Astrocyte (in vitro differentiated cells and primary cell): ENCODE results near the gene LIPC. TPM values are rescaled to one million over a fixed set of nuclear protein-coding genes. Genes with fewer than 3 reads are reported as not detected.

ENCODE experiments used
- DNase-seq: peaks from one replicate; pipeline ENCODE4 v3.0.0-alpha.2; 2010; ENCODE audit warnings: low read depth
- FAIRE-seq: peaks from 2 replicates; lab custom pipeline; 2011; peaks lifted over from hg19 to GRCh38; lab: Jason Lieb, UNC
- H2AFZ ChIP-seq: 2 replicates; pipeline ENCODE4 v1.6.0; 2012; ENCODE audit warnings: low read depth, low read length, inconsistent platforms
- H3K27ac ChIP-seq: 2 replicates; pipeline ENCODE4 v1.5.1; 2011; ENCODE audit warnings: low read depth, low read length, inconsistent platforms
- H3K27me3 ChIP-seq: 2 replicates; pipeline ENCODE4 v1.6.0; 2011; ENCODE audit warnings: low read length, inconsistent platforms; ENCODE audit not compliant: insufficient read depth
- H3K36me3 ChIP-seq: 2 replicates; pipeline ENCODE4 v1.5.1; 2011; ENCODE audit warnings: low read length, inconsistent platforms; ENCODE audit not compliant: insufficient read depth
- H3K4me1 ChIP-seq: 2 replicates; pipeline ENCODE4 v1.5.1; 2011; ENCODE audit warnings: low read length, inconsistent platforms; ENCODE audit not compliant: insufficient read depth
- H3K4me2 ChIP-seq: 2 replicates; pipeline ENCODE4 v1.6.0; 2012; ENCODE audit warnings: low read length, inconsistent platforms
- H3K4me3 ChIP-seq: 2 replicates; pipeline ENCODE4 v1.5.1; 2011; ENCODE audit warnings: low read depth, mild to moderate bottlenecking, low read length, inconsistent platforms; ENCODE audit not compliant: insufficient read depth
- H3K79me2 ChIP-seq: 2 replicates; pipeline ENCODE4 v1.6.0; 2012; ENCODE audit warnings: mild to moderate bottlenecking, low read length, inconsistent platforms; ENCODE audit not compliant: insufficient read depth
- H3K9ac ChIP-seq: 2 replicates; pipeline ENCODE4 v1.6.0; 2012; ENCODE audit warnings: mild to moderate bottlenecking, low read length, inconsistent platforms
- H3K9me3 ChIP-seq: 2 replicates; pipeline ENCODE4 v1.5.1; 2012; ENCODE audit warnings: low read depth, mild to moderate bottlenecking, low read length, inconsistent platforms; ENCODE audit not compliant: insufficient read depth
- H4K20me1 ChIP-seq: 2 replicates; pipeline ENCODE4 v1.6.0; 2012; ENCODE audit warnings: low read length, inconsistent platforms; ENCODE audit not compliant: insufficient read depth
- H3K27ac Mint-ChIP-seq: one replicate; pipeline ENCODE4 v1.8.0; 2021; ENCODE audit warnings: mild to moderate bottlenecking, mixed read lengths; ENCODE audit not compliant: unreplicated experiment
- H3K27me3 Mint-ChIP-seq: one replicate; pipeline ENCODE4 v1.8.0; 2021; ENCODE audit warnings: low read depth, mixed read lengths; ENCODE audit not compliant: unreplicated experiment
- H3K36me3 Mint-ChIP-seq: one replicate; pipeline ENCODE4 v1.8.0; 2021; ENCODE audit warnings: low read depth, mixed read lengths; ENCODE audit not compliant: unreplicated experiment
- H3K4me1 Mint-ChIP-seq: one replicate; pipeline ENCODE4 v1.8.0; 2021; ENCODE audit warnings: low read depth, mixed read lengths; ENCODE audit not compliant: unreplicated experiment
- H3K4me3 Mint-ChIP-seq: one replicate; pipeline ENCODE4 v1.8.0; 2021; ENCODE audit warnings: mild to moderate bottlenecking, moderate library complexity, mixed read lengths; ENCODE audit not compliant: unreplicated experiment
- H3K9me3 Mint-ChIP-seq: one replicate; pipeline ENCODE4 v1.8.0; 2021; ENCODE audit warnings: mild to moderate bottlenecking, mixed read lengths; ENCODE audit not compliant: unreplicated experiment
- CTCF ChIP-seq: IDR thresholded peaks from 2 replicates; pipeline ENCODE4 v1.5.1; 2011; ENCODE audit warnings: low read depth, mild to moderate bottlenecking, inconsistent platforms, low read length, moderate library complexity; ENCODE audit not compliant: insufficient read depth
- EZH2 ChIP-seq: IDR thresholded peaks from 2 replicates; pipeline ENCODE4 v1.6.1; 2012; ENCODE audit warnings: mild to moderate bottlenecking, low read length, inconsistent platforms; ENCODE audit not compliant: insufficient read depth
- total RNA-seq: library from RNA; stranded (reverse); gene quantifications from 2 replicates; pipeline ENCODE4 v1.2.1, GENCODE V29; 2021

Gene LIPC
- total RNA-seq, 1 donor from 2014 or later: not detected

- no peaks in the 10 kb centered on the region for H3K4me1 ChIP-seq
- H4K20me1 ChIP-seq: no peaks in the 10 kb centered on the region
- H3K27ac Mint-ChIP-seq: no peak overlapping the region
- no peak overlapping the region for H3K4me3 Mint-ChIP-seq
- no peaks in the 10 kb centered on the region for H3K9me3 ChIP-seq
- no peak overlapping the region for H3K4me2 ChIP-seq
- H3K36me3 Mint-ChIP-seq: no peaks in the 10 kb centered on the region
- H3K4me1 Mint-ChIP-seq: no peaks in the 10 kb centered on the region
- H3K36me3 ChIP-seq: no peaks in the 10 kb centered on the region
- H3K9ac ChIP-seq: no peak overlapping the region
- H3K27me3 ChIP-seq: no peaks in the 10 kb centered on the region
- DNase-seq (no peak), FAIRE-seq (peak; percentile 50)
- no peaks in the 10 kb centered on the region for H3K79me2 ChIP-seq
- H2AFZ ChIP-seq: no peak overlapping the region
- peaks cover 3% of the 10 kb centered on the region for H3K9me3 Mint-ChIP-seq
- H3K27me3 Mint-ChIP-seq: peaks cover 8% of the 10 kb centered on the region
- H3K27ac ChIP-seq: no peak overlapping the region
- no peak overlapping the region for H3K4me3 ChIP-seq
- TF ChIP-seq CTCF (no peak), EZH2 (no peak)
These were observed 16.2 kb upstream of the LIPC start for GRCh38 chr15:58415636-58416035.

- Histone ChIP-seq H3K4me1 (no peaks in the 10 kb centered on the region), H3K4me3 (no peak overlapping the region), H4K20me1 (no peaks in the 10 kb centered on the region), H2AFZ (no peak overlapping the region), H3K27ac (no peak overlapping the region), H3K27me3 (no peaks in the 10 kb centered on the region), H3K4me2 (no peak overlapping the region), H3K9ac (no peak overlapping the region), H3K36me3 (no peaks in the 10 kb centered on the region), H3K9me3 (no peaks in the 10 kb centered on the region), H3K79me2 (no peaks in the 10 kb centered on the region)
- FAIRE-seq: no peak
- Mint-ChIP-seq H3K36me3 (no peaks in the 10 kb centered on the region), H3K4me3 (no peak overlapping the region), H3K27ac (no peak overlapping the region), H3K9me3 (peaks cover 3% of the 10 kb centered on the region), H3K4me1 (no peaks in the 10 kb centered on the region), H3K27me3 (peaks cover 8% of the 10 kb centered on the region)
- TF ChIP-seq EZH2: no peak
- DNase-seq: no peak
These were observed 14.8 kb upstream of the LIPC start for GRCh38 chr15:58416963-58417362.

GRCh38 chr15:58418135-58418534 lies 13.7 kb upstream of the LIPC start:
- peaks cover 8% of the 10 kb centered on the region for H3K27me3 Mint-ChIP-seq
- DNase-seq: no peak
- no peaks in the 10 kb centered on the region for H3K4me1 Mint-ChIP-seq

More at GRCh38 chr15:58418135-58418534, 13.7 kb upstream of the LIPC start:
- TF ChIP-seq CTCF (no peak), EZH2 (no peak)
- H3K4me3 ChIP-seq: no peak overlapping the region
- H3K27ac ChIP-seq: no peak overlapping the region
- H3K27me3 ChIP-seq: no peaks in the 10 kb centered on the region
- H3K36me3 ChIP-seq: no peaks in the 10 kb centered on the region
- no peak overlapping the region for H3K9ac ChIP-seq
- H2AFZ ChIP-seq: no peak overlapping the region
- no peaks in the 10 kb centered on the region for H3K9me3 ChIP-seq
- H3K27ac Mint-ChIP-seq: no peak overlapping the region
- H3K4me1 ChIP-seq: no peaks in the 10 kb centered on the region
- H3K4me3 Mint-ChIP-seq: no peak overlapping the region
- no peak for FAIRE-seq
- H3K79me2 ChIP-seq: no peaks in the 10 kb centered on the region
- no peaks in the 10 kb centered on the region for H4K20me1 ChIP-seq
- no peaks in the 10 kb centered on the region for H3K36me3 Mint-ChIP-seq
- H3K9me3 Mint-ChIP-seq: peaks cover 3% of the 10 kb centered on the region
- H3K4me2 ChIP-seq: no peak overlapping the region
